Breast epithelium (tissue), 3 donors: Measurements from ENCODE around the gene C11orf98.

ENCODE experiments used
- CTCF ChIP-seq, 3 donors: fragments of 450-650 bp; IDR thresholded peaks; one replicate each; pipeline ENCODE4 v1.5.1; 2016 to 2017; ENCODE audit warnings: antibody characterized with exemption in 3 of 3, mild to moderate bottlenecking in 3 of 3, moderate library complexity in 3 of 3
- POLR2A ChIP-seq: fragments of 450-650 bp; IDR thresholded peaks from one replicate; pipeline ENCODE4 v1.6.1; 2016; ENCODE audit warnings: antibody characterized with exemption, mild to moderate bottlenecking, moderate library complexity
- POLR2AphosphoS5 ChIP-seq, 3 donors: sonication (generic); formaldehyde crosslinking; IDR thresholded peaks; one replicate each; pipeline ENCODE4 v1.6.1; 2017; ENCODE audit warnings: antibody characterized with exemption in 3 of 3

GRCh38 chr11:62705413-62705812, 40.4 kb upstream of the C11orf98 start:
- no peak for TF ChIP-seq POLR2AphosphoS5 (IDR thresholded peaks at IDR 0.05)
- no peak for TF ChIP-seq CTCF (IDR thresholded peaks at IDR 0.05)
- TF ChIP-seq POLR2A = no peak
